Tibial nerve (tissue), 4 donors: ENCODE measurements around the gene RAP1A.

ENCODE experiments used
- EP300 ChIP-seq, 2 donors: sonication (generic); formaldehyde crosslinking; IDR thresholded peaks; one replicate each; pipeline ENCODE4 v1.6.1; 2017; ENCODE audit warnings: antibody characterized with exemption in 2 of 2, mild to moderate bottlenecking in 1 of 2
- POLR2A ChIP-seq, 2 donors: fragments of 450-650 bp; IDR thresholded peaks; one replicate each; pipeline ENCODE4 v1.6.1; 2017; ENCODE audit warnings: antibody characterized with exemption in 2 of 2, mild to moderate bottlenecking in 2 of 2, moderate library complexity in 2 of 2
- TF ChIP-seq, protein P1 (sequence below), 5 experiments: fragments of 200-600 bp in 3 of 5; fragments of 450-650 bp in 2 of 5; sonication (generic) in 3 of 5; IDR thresholded peaks; one replicate each; pipeline ENCODE4 v1.5.1; 2016 to 2019; ENCODE audit warnings: antibody characterized with exemption in 5 of 5, mild to moderate bottlenecking in 3 of 5, moderate library complexity in 2 of 5

DNA sequence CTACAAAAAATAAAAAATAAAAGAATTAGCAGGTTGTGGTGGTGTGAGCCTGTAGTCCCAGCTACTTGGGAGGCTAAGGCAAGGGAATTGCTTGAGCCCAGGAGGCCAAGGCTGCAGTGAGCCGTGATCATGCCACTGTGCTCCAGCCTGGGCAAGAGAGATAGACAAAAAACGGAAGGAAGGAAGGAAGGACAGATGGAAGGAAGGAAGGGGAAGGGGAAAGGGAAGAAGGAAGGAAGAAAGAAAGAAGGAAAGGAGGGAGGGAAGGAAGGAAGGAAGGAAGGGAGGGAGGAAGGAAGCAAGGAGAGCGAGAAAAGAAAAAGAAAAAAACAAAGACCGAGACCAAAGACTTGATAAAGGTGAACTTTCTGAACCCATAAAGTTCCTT is 25.3 kb upstream of the RAP1A start:
- TF ChIP-seq, protein P1, sequence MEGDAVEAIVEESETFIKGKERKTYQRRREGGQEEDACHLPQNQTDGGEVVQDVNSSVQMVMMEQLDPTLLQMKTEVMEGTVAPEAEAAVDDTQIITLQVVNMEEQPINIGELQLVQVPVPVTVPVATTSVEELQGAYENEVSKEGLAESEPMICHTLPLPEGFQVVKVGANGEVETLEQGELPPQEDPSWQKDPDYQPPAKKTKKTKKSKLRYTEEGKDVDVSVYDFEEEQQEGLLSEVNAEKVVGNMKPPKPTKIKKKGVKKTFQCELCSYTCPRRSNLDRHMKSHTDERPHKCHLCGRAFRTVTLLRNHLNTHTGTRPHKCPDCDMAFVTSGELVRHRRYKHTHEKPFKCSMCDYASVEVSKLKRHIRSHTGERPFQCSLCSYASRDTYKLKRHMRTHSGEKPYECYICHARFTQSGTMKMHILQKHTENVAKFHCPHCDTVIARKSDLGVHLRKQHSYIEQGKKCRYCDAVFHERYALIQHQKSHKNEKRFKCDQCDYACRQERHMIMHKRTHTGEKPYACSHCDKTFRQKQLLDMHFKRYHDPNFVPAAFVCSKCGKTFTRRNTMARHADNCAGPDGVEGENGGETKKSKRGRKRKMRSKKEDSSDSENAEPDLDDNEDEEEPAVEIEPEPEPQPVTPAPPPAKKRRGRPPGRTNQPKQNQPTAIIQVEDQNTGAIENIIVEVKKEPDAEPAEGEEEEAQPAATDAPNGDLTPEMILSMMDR (IDR thresholded peaks at IDR 0.05) = no peak
- TF ChIP-seq POLR2A (IDR thresholded peaks at IDR 0.05) = no peak
- TF ChIP-seq EP300 (IDR thresholded peaks at IDR 0.05) = no peak
